LNCAP (cell line): ENCODE data around the gene SLC39A8.

ENCODE experiments used
- TF ChIP-seq, protein P1 (sequence below): fragments of 450-650 bp; IDR thresholded peaks from 2 replicates; pipeline ENCODE4 v1.5.1; 2017; ENCODE audit warnings: mild to moderate bottlenecking

Gene SLC39A8

DNA sequence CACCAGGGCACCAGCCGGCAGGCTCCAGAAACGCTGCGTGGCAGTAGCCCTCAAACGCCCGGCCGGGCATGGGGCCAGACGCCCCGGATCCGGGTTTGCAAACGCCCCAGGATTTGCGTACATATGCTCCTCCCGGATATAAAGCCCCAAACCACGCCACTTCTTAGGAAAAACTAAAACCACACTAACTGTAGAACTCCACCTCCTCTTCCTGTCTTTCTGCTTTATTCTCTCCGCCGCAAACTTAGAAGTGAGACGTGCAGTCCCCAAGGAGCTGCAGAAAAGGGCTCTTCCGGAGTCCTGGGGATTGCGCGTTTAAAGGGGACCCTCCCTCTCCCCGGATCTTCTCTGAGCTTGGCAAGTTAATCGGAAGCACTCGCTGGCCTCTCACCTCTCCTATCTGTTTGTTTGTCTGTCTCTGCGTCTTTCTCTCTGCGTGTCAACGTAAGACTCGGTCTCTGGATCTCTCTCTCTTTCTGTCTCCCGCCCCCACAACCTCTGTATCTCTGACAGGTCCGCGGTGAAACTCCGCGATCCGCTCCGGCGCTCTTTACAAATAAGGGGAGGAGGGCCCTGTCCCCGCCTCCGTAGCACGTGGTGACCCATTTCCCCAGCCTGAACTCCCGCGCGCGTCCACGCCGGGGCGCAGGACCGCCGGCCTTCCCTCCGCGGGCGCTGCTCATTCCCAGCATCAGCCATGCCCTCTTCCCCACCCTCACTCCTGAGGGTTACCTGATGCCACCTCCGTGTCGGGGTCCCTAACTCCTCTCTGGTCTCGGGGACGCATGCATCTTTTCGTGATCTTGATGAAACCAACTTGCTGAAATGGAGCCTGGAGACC lies at the start of gene SLC39A8:
Gene SLC39A8 (minus strand): TSS at position 529 of the 841 bp plus-strand sequence. CDS start 820 bp downstream, outside the sequence.
- TF ChIP-seq, protein P1, sequence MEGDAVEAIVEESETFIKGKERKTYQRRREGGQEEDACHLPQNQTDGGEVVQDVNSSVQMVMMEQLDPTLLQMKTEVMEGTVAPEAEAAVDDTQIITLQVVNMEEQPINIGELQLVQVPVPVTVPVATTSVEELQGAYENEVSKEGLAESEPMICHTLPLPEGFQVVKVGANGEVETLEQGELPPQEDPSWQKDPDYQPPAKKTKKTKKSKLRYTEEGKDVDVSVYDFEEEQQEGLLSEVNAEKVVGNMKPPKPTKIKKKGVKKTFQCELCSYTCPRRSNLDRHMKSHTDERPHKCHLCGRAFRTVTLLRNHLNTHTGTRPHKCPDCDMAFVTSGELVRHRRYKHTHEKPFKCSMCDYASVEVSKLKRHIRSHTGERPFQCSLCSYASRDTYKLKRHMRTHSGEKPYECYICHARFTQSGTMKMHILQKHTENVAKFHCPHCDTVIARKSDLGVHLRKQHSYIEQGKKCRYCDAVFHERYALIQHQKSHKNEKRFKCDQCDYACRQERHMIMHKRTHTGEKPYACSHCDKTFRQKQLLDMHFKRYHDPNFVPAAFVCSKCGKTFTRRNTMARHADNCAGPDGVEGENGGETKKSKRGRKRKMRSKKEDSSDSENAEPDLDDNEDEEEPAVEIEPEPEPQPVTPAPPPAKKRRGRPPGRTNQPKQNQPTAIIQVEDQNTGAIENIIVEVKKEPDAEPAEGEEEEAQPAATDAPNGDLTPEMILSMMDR = peak; percentile 45; the same call in 1 of the 2 replicates

DNA sequence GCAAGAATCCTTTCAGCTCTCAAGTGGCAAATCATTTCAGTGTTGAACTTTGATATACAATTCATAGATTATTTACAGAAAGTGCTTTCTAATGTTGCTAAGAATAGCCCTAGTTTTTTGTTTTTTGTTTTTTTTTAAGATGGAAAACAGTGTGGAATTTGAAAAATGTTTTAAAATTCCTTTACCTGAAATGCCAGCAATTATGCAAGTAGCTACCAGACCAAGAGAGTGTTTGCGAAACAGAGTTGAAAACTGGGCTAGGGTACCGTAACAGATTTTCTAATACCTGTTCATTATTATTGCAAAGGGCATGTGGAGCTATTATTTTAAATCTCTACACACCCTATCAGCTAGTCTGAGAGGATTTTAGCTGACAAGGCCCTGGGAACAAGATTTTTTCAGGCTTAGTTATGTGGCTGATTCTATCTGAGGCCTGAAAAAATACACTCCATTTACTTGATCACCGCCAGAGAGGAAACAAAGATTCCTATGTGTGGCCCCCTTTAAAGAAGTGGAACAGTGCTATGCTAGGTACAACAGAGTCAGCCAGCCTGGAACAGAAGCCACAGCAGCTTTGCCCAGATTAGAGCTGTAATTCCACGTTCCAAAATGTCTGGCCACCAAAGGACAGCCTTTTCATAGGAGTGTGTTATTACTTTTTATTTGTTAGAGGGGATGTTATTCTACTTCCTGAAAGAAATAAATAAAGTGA lies 46.9 kb upstream of the SLC39A8 start:
- TF ChIP-seq, protein P1 = no peak

- TF ChIP-seq, protein P1 = no peak
Observed at GRCh38 chr4:102390438-102390837, 45.2 kb upstream of the SLC39A8 start.

DNA sequence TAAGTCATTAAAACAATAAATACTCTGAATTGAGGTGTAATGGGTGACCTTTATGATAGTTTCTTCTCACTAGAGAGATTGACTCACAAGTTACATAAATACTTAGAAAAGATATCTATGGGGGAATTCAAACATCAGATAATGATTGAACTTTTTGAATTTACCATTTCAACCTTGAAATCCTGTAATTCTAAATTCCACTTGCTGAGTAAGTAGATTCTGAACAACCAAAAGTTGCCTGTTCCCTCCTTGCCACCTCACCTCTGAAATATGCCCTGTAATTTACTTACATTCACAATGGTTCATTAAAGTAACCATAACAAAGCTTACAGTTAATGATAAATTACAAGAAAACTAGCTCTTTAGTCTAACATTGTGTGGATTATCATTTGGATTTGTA lies 43.3 kb upstream of the SLC39A8 start:
- TF ChIP-seq, protein P1 = no peak

DNA sequence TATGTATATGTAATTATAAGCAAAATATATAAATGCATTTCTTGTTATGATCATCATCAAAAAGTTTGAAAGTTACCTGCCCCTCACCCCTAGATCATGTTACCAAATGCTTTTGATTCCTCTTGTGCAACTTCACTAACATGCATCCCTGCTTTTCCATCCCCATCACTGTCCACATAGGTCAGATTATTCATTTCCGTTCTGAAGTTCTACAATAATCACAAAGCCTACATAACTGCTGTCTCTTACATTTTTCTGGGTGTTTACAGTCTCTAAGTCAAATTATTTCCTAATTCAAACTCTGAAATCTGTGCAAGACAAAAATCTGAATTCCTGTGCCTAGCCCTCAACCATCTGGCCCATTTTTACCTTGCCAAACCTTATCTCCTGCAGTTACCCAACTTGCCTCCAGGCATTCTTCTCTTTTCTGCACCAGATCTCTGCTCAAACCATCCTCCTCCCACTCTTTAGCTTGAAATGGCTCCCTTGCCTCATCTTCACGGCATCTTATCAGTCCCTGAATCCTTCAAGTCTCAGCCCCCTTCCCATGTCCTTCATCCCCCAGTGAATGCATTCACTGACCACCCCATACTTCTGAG lies 42.4 kb upstream of the SLC39A8 start:
- TF ChIP-seq, protein P1 = no peak

DNA sequence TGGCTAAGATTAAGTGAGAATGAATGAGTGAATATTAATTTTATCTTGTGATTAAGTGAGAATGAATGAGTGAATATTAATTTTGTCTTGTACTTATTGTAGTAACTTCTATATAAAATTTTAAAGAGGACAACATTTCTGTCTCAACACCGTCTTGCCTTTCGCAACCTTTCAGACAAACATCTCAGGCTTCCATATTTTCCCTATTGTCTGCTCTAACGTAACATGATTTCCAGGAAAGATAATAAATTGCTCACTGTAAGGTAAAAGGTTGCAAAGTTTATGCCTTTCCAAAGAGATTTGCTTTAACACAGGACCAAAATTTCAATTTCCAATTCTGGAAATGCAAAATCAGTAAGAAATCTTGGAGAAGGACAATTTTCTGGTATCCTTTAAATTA lies 41.7 kb upstream of the SLC39A8 start:
- TF ChIP-seq, protein P1 = no peak

DNA sequence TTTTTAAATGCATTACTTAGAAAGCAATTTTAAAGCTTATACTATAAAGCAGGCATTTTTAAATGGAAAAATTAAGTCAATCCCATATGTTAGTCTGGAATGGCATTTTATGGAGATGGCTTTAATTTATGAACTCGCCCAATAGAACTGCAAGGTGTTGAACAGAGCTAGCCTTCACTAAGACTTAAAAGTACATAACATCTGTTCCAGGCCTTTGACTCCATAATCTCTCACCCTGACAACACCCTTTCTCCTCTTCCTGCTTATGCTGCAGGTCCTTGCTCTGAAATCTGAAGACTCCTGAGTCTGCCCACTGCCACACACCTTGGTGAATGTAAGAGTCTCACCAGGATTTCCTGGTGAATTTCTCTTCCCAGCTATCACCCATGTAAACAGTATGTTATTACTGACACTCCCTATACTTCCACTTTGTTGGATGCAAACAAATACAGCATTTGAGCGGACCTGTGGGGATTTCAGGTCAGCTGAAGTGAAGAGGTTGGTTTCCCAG lies 17.7 kb upstream of the SLC39A8 start:
- TF ChIP-seq, protein P1 = no peak
